ENCODE measurements around the gene OGA. TPM values are rescaled to one million over a fixed set of nuclear protein-coding genes. Genes with fewer than 3 reads are reported as not detected.

The OGA gene
- total RNA-seq, 2 experiments from 2014 or later: 395 to 416 TPM

DNA sequence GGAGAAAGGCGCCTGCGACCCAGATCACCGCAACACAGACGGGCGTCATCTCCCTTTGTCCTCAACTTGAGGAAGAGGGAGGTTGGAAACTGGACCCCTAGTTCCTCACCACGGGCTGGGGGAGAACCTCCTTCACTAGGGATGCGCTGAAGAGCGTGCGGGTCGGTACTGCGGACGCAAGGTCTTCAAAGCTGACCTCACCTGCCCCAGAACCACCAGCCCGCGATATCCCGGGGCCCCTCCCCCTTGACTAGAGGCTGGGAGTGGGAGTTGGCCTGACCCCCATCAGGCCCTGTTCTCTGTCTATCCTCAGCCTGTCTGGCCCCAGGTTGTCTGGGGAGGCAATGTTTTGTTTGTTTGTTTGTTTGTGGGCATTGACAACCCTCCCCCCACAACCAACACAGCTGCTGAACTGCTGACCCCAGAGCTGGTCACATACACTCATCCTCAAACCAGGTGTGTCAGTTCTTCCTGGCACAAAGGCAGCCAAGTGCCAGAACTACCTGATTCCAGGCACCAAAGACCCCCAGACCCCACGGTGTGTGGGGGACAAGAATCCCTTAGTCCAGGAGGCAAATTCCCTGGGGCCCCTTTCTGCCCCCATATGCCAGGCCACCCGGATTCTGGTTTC, 37.9 kb downstream of the OGA start:
- no peak overlapping the region for H3K27ac ChIP-seq (ENCODE audit: low read depth in 1 of 2, low read length in 2 of 2)
- ChIA-PET POLR2A (interaction anchor here (0.7 to 2.2 kb wide), 4 partner anchors 15 to 785 kb away, joined by 3 to 12 read pairs (median 4); partner anchors contain the start of gene OGA), CTCF (interaction anchor here (0.7 to 2.0 kb wide), 4 partner anchors 9 to 280 kb away, joined by 3 to 8 read pairs (median 3); no protein-coding TSS in a partner anchor)
- Mint-ChIP-seq H3K4me3 (peak overlapping the region; percentile 52), H3K9me3 (no peaks in the 10 kb centered on the region), H3K4me1 (ENCODE audit: low read depth) (peaks cover 67% of the 10 kb centered on the region), H3K27ac (peak overlapping the region; percentile 51), H3K36me3 (ENCODE audit: low read depth) (peaks cover 20% of the 10 kb centered on the region), H3K27me3 (peaks cover 26% of the 10 kb centered on the region)
- ATAC-seq (ENCODE audit: poor library complexity) (no peak), DNase-seq (peak in 1 of 14 experiments; percentile 18)
- peaks cover 11% of the 10 kb centered on the region for H3K36me3 ChIP-seq (ENCODE audit: insufficient read depth, low read length)
- TF ChIP-seq, protein P1, sequence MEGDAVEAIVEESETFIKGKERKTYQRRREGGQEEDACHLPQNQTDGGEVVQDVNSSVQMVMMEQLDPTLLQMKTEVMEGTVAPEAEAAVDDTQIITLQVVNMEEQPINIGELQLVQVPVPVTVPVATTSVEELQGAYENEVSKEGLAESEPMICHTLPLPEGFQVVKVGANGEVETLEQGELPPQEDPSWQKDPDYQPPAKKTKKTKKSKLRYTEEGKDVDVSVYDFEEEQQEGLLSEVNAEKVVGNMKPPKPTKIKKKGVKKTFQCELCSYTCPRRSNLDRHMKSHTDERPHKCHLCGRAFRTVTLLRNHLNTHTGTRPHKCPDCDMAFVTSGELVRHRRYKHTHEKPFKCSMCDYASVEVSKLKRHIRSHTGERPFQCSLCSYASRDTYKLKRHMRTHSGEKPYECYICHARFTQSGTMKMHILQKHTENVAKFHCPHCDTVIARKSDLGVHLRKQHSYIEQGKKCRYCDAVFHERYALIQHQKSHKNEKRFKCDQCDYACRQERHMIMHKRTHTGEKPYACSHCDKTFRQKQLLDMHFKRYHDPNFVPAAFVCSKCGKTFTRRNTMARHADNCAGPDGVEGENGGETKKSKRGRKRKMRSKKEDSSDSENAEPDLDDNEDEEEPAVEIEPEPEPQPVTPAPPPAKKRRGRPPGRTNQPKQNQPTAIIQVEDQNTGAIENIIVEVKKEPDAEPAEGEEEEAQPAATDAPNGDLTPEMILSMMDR (IDR thresholded peaks at IDR 0.05): peak; percentile 33
- H3K9me3 ChIP-seq (ENCODE audit: control insufficient read depth in 1 of 2, insufficient read depth in 1 of 2, low read length in 2 of 2): peaks cover 0 to 17% of the 10 kb centered on the region in 2 experiments
- intact Hi-C loops (cut with DNase I, micrococcal nuclease): loop anchor here (2.0 to 10.0 kb wide), 6 partner anchors 52 to 568 kb away; partner anchors contain the start of gene ARMH3 (in 1 of the 2)
- peaks cover 32 to 37% of the 10 kb centered on the region in 2 experiments for H3K27me3 ChIP-seq (ENCODE audit: control insufficient read depth in 1 of 2, insufficient read depth in 2 of 2, low read length in 2 of 2)
- peak overlapping the region; percentile 59 for H3K4me3 ChIP-seq (ENCODE audit: low read length)
- peaks cover 70% of the 10 kb centered on the region for H3K4me1 ChIP-seq (ENCODE audit: insufficient read depth, low read length)

DNA sequence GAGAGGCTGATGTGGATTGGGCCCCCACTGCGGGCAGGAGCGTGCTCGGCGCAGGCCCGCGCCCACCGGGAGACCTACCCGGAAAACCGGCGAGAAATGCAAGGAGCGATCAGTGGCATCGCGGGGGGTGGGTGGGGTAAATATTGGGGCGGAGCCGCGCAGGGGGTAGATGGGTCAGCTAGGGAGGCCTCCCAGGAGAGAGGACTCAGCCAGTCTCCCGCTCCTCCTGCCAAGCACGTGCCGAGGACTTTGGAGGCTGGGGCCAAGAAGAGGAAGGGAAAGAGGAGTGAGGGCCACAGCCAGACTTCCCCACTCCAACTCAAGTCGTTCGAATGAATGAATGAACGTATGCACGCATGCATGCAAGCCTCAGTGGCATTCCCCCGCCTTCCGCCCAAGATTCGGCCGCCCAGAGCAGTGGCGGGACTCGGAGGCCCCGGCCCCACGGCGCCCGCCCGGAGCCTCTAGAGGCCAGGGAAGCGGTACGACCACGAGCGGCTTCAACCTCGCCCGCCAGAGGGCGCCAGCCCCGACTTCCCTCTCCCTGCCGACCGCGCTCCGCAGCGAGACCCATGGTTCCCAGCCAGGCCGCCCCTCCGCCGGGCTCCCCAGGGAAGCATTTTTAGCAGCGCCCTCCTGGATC, 38.6 kb downstream of the OGA start:
- H3K27me3 Mint-ChIP-seq: peaks cover 30% of the 10 kb centered on the region
- no peak overlapping the region for H3K27ac ChIP-seq (ENCODE audit: low read depth in 1 of 2, low read length in 2 of 2)

More for the DNA sequence above, 38.6 kb downstream of the OGA start:
- H3K27ac Mint-ChIP-seq: peak overlapping the region; percentile 51
- H3K4me3 ChIP-seq (ENCODE audit: low read length): peak overlapping the region; percentile 59
- CTCF ChIA-PET: interaction anchor here (2.0 kb wide), 1 partner anchor 8 kb away, joined by 8 read pairs; no protein-coding TSS in a partner anchor
- peaks cover 77% of the 10 kb centered on the region for H3K4me1 ChIP-seq (ENCODE audit: insufficient read depth, low read length)
- POLR2A ChIA-PET: interaction anchor here (2.2 kb wide), 1 partner anchor 39 kb away, joined by 12 read pairs; the partner anchor contains the start of gene OGA
- DNase-seq (peak; percentile 70 to 91 (median 79)), ATAC-seq (ENCODE audit: poor library complexity) (peak; percentile 55)
- peak overlapping the region; percentile 52 for H3K4me3 Mint-ChIP-seq
- intact Hi-C loops (cut with DNase I, micrococcal nuclease): loop anchor here (2.0 to 10.0 kb wide), 6 partner anchors 53 to 567 kb away; partner anchors contain the start of gene ARMH3 (in 1 of the 2)
- peaks cover 63% of the 10 kb centered on the region for H3K4me1 Mint-ChIP-seq (ENCODE audit: low read depth)
- H3K9me3 ChIP-seq (ENCODE audit: control insufficient read depth in 1 of 2, insufficient read depth in 1 of 2, low read length in 2 of 2): peaks cover 0 to 23% of the 10 kb centered on the region in 2 experiments
- H3K36me3 Mint-ChIP-seq (ENCODE audit: low read depth): peaks cover 13% of the 10 kb centered on the region
- H3K36me3 ChIP-seq (ENCODE audit: insufficient read depth, low read length): peaks cover 5% of the 10 kb centered on the region
- TF ChIP-seq, protein P1 (IDR thresholded peaks at IDR 0.05): peak; percentile 82
- H3K9me3 Mint-ChIP-seq: no peaks in the 10 kb centered on the region
- peaks cover 38 to 43% of the 10 kb centered on the region in 2 experiments for H3K27me3 ChIP-seq (ENCODE audit: control insufficient read depth in 1 of 2, insufficient read depth in 2 of 2, low read length in 2 of 2)

Measured in CD4-positive, alpha-beta T cell (primary cell).